Trophoblast cell (in vitro differentiated cells and primary cell): ENCODE data around the gene TNK2.

ENCODE experiments used
- DNase-seq, 2 donors: peaks; one replicate each; pipeline ENCODE4 v3.0.0-alpha.2; 2016
- H2AFZ ChIP-seq: 2 replicates; pipeline ENCODE4 v1.6.1; 2013; ENCODE audit warnings: low read length, moderate library complexity, mild to moderate bottlenecking; ENCODE audit not compliant: insufficient read depth, poor library complexity
- H2AK5ac ChIP-seq: 2 replicates; pipeline ENCODE4 v1.6.1; 2013; ENCODE audit warnings: mild to moderate bottlenecking, low read length
- H2BK120ac ChIP-seq: 2 replicates; pipeline ENCODE4 v1.6.1; 2013; ENCODE audit warnings: low read length, mild to moderate bottlenecking, moderate library complexity; ENCODE audit not compliant: insufficient read depth, poor library complexity
- H2BK12ac ChIP-seq: 2 replicates; pipeline ENCODE4 v1.6.1; 2013; ENCODE audit warnings: mild to moderate bottlenecking, low read length, moderate library complexity
- H2BK5ac ChIP-seq: 2 replicates; pipeline ENCODE4 v1.6.1; 2013; ENCODE audit warnings: low read length, low read depth, moderate library complexity, mild to moderate bottlenecking; ENCODE audit not compliant: poor library complexity
- H3K14ac ChIP-seq: 2 replicates; pipeline ENCODE4 v1.6.1; 2013; ENCODE audit warnings: mild to moderate bottlenecking, low read length
- H3K18ac ChIP-seq: 2 replicates; pipeline ENCODE4 v1.6.1; 2013; ENCODE audit warnings: mild to moderate bottlenecking, low read length
- H3K23ac ChIP-seq: 2 replicates; pipeline ENCODE4 v1.6.1; 2013; ENCODE audit warnings: low read length
- H3K27ac ChIP-seq: 2 replicates; pipeline ENCODE4 v1.5.1; 2013; ENCODE audit warnings: low read depth, mild to moderate bottlenecking, inconsistent platforms, low read length, moderate library complexity
- H3K27me3 ChIP-seq: 2 replicates; pipeline ENCODE4 v1.6.1; 2013; ENCODE audit warnings: inconsistent platforms, mild to moderate bottlenecking, low read length, moderate library complexity; ENCODE audit not compliant: insufficient read depth
- H3K36me3 ChIP-seq, 2 experiments: 1 replicate in 1 of 2; 2 replicates in 1 of 2; pipeline ENCODE4 v1.6.1; 2013; ENCODE audit warnings: low read length in 2 of 2, mild to moderate bottlenecking in 2 of 2, moderate library complexity in 1 of 2; ENCODE audit not compliant: insufficient read depth in 2 of 2, control insufficient read depth in 1 of 2
- H3K4ac ChIP-seq: 2 replicates; pipeline ENCODE4 v1.6.1; 2013; ENCODE audit warnings: low read depth, mild to moderate bottlenecking, low read length, moderate library complexity
- H3K4me1 ChIP-seq, 2 experiments: 1 replicate in 1 of 2; 2 replicates in 1 of 2; pipeline ENCODE4 v1.6.1; 2013; ENCODE audit warnings: low read length in 2 of 2, mild to moderate bottlenecking in 2 of 2, moderate library complexity in 1 of 2; ENCODE audit not compliant: insufficient read depth in 2 of 2, control insufficient read depth in 1 of 2
- H3K4me2 ChIP-seq: 2 replicates; pipeline ENCODE4 v1.6.1; 2013; ENCODE audit warnings: inconsistent platforms, mild to moderate bottlenecking, low read length, moderate library complexity
- H3K4me3 ChIP-seq: 2 replicates; pipeline ENCODE4 v1.5.1; 2013; ENCODE audit warnings: mild to moderate bottlenecking, low read depth, low read length, inconsistent platforms
- H3K79me1 ChIP-seq: one replicate; pipeline ENCODE4 v1.6.1; 2013; ENCODE audit warnings: low read length
- H3K79me2 ChIP-seq: 2 replicates; pipeline ENCODE4 v1.6.1; 2013; ENCODE audit warnings: low read length, mild to moderate bottlenecking; ENCODE audit not compliant: control insufficient read depth, insufficient read depth, poor library complexity
- H3K9ac ChIP-seq: 2 replicates; pipeline ENCODE4 v1.6.1; 2013; ENCODE audit warnings: mild to moderate bottlenecking, low read length
- H3K9me3 ChIP-seq: 2 replicates; pipeline ENCODE4 v1.6.1; 2013; ENCODE audit warnings: low read depth, mild to moderate bottlenecking, control low read depth, inconsistent platforms, low read length; ENCODE audit not compliant: insufficient read depth
- H4K12ac ChIP-seq: 2 replicates; pipeline ENCODE4 v1.6.1; 2013; ENCODE audit warnings: low read depth, mild to moderate bottlenecking, low read length, moderate library complexity
- H4K8ac ChIP-seq: 2 replicates; pipeline ENCODE4 v1.6.1; 2013; ENCODE audit warnings: low read depth, mild to moderate bottlenecking, low read length, moderate library complexity
- H4K91ac ChIP-seq: one replicate; pipeline ENCODE4 v1.6.1; 2013; ENCODE audit warnings: low read depth, mild to moderate bottlenecking, low read length, moderate library complexity
- WGBS: extraction: QIAGEN DNeasy Blood & Tissue Kit; methylation state at CpG from one replicate; pipeline ENCODE4 v1.1.7; 2013; ENCODE audit warnings: missing lambda C conversion rate; ENCODE audit not compliant: insufficient read length, insufficient coverage; ENCODE audit errors: extremely low coverage; 5-methylcytosine and 5-hydroxymethylcytosine counted together

The TNK2 gene

GRCh38 chr3:195911946-195912270 lies 3.6 kb upstream of the TNK2 start:
- Histone ChIP-seq H3K27me3 (no peaks in the 10 kb centered on the region), H4K8ac (no peak overlapping the region), H3K27ac (no peak overlapping the region), H3K23ac (no peak overlapping the region), H2AK5ac (peak overlapping the region; percentile 2), H3K4ac (no peak overlapping the region), H4K91ac (peak overlapping the region; percentile 28), H2BK5ac (no peak overlapping the region), H3K4me3 (no peak overlapping the region), H3K18ac (no peak overlapping the region), H3K4me2 (no peak overlapping the region), H3K14ac (no peak overlapping the region), H3K9me3 (no peaks in the 10 kb centered on the region), H3K4me1 (peaks cover 34 to 35% of the 10 kb centered on the region in 2 experiments), H3K9ac (no peak overlapping the region), H3K79me2 (peaks cover 5% of the 10 kb centered on the region), H2AFZ (no peak overlapping the region), H2BK12ac (no peak overlapping the region), H4K12ac (no peak overlapping the region), H3K36me3 (peaks cover 0 to 1% of the 10 kb centered on the region in 2 experiments), H2BK120ac (no peak overlapping the region), H3K79me1 (peaks cover 18% of the 10 kb centered on the region)
- WGBS, result no CpG with 5 or more reads among the region's 4 CpGs
- peak; percentile 12 to 13 for DNase-seq

- Histone ChIP-seq H2AFZ (no peak overlapping the region), H3K4ac (no peak overlapping the region), H3K27me3 (no peaks in the 10 kb centered on the region), H3K9me3 (no peaks in the 10 kb centered on the region), H3K23ac (no peak overlapping the region), H4K8ac (peak overlapping the region; percentile 13), H2BK5ac (no peak overlapping the region), H2AK5ac (peak overlapping the region; percentile 51), H2BK12ac (peak overlapping the region; percentile 34), H3K27ac (no peak overlapping the region), H3K36me3 (peaks cover 0 to 1% of the 10 kb centered on the region in 2 experiments), H3K18ac (peak overlapping the region; percentile 13), H3K14ac (peak overlapping the region; percentile 26), H2BK120ac (peak overlapping the region; percentile 7), H3K4me3 (no peak overlapping the region), H4K91ac (peak overlapping the region; percentile 53), H3K79me2 (peaks cover 5% of the 10 kb centered on the region), H3K9ac (no peak overlapping the region), H3K4me1 (peaks cover 35 to 36% of the 10 kb centered on the region in 2 experiments), H4K12ac (no peak overlapping the region), H3K79me1 (peaks cover 18% of the 10 kb centered on the region), H3K4me2 (no peak overlapping the region)
- no CpG with 5 or more reads among the region's 14 CpGs for WGBS
- peak in 1 of 2 donors; percentile 30 for DNase-seq
Measured at GRCh38 chr3:195911041-195911945, 2.9 kb upstream of the TNK2 start.

GRCh38 chr3:195910499-195910845 lies 2.1 kb upstream of the TNK2 start:
- H2AFZ ChIP-seq, result peak overlapping the region; percentile 21
- H3K23ac ChIP-seq, result no peak overlapping the region
- H3K79me2 ChIP-seq, result peaks cover 5% of the 10 kb centered on the region
- peak overlapping the region; percentile 87 for H3K27ac ChIP-seq
- H3K4me2 ChIP-seq, result peak overlapping the region; percentile 63
- H3K18ac ChIP-seq, result peak overlapping the region; percentile 6
- peak overlapping the region; percentile 53 for H4K91ac ChIP-seq
- H2BK5ac ChIP-seq, result no peak overlapping the region
- peak overlapping the region; percentile 54 for H2BK120ac ChIP-seq
- no peak overlapping the region for H3K4me3 ChIP-seq
- no peaks in the 10 kb centered on the region for H3K27me3 ChIP-seq
- H3K9me3 ChIP-seq, result no peaks in the 10 kb centered on the region
- no CpG with 5 or more reads among the region's 8 CpGs for WGBS
- H2AK5ac ChIP-seq, result peak overlapping the region; percentile 21
- peak overlapping the region; percentile 51 for H2BK12ac ChIP-seq
- no peak overlapping the region for H4K12ac ChIP-seq
- peak overlapping the region; percentile 42 for H3K14ac ChIP-seq
- H3K4ac ChIP-seq, result peak overlapping the region; percentile 9
- no peak overlapping the region for H3K9ac ChIP-seq
- peaks cover 0 to 1% of the 10 kb centered on the region in 2 experiments for H3K36me3 ChIP-seq
- peaks cover 18% of the 10 kb centered on the region for H3K79me1 ChIP-seq
- H4K8ac ChIP-seq, result peak overlapping the region; percentile 44
- no peak for DNase-seq
- peaks cover 35 to 37% of the 10 kb centered on the region in 2 experiments for H3K4me1 ChIP-seq

- peak overlapping the region; percentile 84 for H3K4me3 ChIP-seq
- H3K4me1 ChIP-seq, result peaks cover 35 to 37% of the 10 kb centered on the region in 2 experiments
- peaks cover 0 to 1% of the 10 kb centered on the region in 2 experiments for H3K36me3 ChIP-seq
- H3K23ac ChIP-seq, result no peak overlapping the region
- peak overlapping the region; percentile 63 for H3K4me2 ChIP-seq
- peak overlapping the region; percentile 81 for H3K18ac ChIP-seq
- peak; percentile 67 to 76 for DNase-seq
- no CpG with 5 or more reads among the region's 68 CpGs for WGBS
- no peaks in the 10 kb centered on the region for H3K27me3 ChIP-seq
- H2AK5ac ChIP-seq, result peak overlapping the region; percentile 11
- peak overlapping the region; percentile 6 for H3K9ac ChIP-seq
- peak overlapping the region; percentile 87 for H3K27ac ChIP-seq
- no peaks in the 10 kb centered on the region for H3K9me3 ChIP-seq
- H4K12ac ChIP-seq, result peak overlapping the region; percentile 20
- H3K79me2 ChIP-seq, result peaks cover 5% of the 10 kb centered on the region
- peak overlapping the region; percentile 81 for H2BK5ac ChIP-seq
- peak overlapping the region; percentile 83 for H4K8ac ChIP-seq
- peak overlapping the region; percentile 51 for H2BK12ac ChIP-seq
- H3K14ac ChIP-seq, result peak overlapping the region; percentile 83
- H3K4ac ChIP-seq, result peak overlapping the region; percentile 16
- peak overlapping the region; percentile 41 for H2AFZ ChIP-seq
- H3K79me1 ChIP-seq, result peaks cover 18% of the 10 kb centered on the region
- H4K91ac ChIP-seq, result peak overlapping the region; percentile 88
- peak overlapping the region; percentile 81 for H2BK120ac ChIP-seq
Measured at GRCh38 chr3:195909644-195910498, 1.5 kb upstream of the TNK2 start.
